GM12874 (cell line): ENCODE data around the gene ABHD18.

Experiments used
- CTCF ChIP-seq: IDR thresholded peaks from 2 replicates; pipeline ENCODE4 v1.5.1; 2011; ENCODE audit warnings: low read depth, mild to moderate bottlenecking, control low read depth, low read length, moderate library complexity; ENCODE audit not compliant: insufficient read depth

The ABHD18 gene

DNA sequence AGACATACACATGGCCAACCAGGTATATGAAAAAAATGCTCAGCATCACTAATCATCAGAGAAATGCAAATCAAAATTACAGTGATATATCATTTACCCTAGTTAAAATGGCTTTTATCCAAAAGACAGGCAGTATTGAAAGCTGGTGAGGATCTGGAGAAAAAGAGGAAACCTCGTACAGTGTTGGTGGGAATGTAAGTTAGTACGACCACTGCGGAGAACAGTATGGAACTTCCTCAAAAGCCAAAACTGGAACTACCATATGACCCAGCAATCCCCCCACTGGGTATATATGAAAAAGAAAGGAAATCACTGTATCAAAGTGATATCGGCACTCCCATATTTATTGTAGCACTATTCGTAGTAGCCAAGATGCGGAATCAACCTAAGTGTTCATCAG, 23.4 kb downstream of the ABHD18 start:
- TF ChIP-seq CTCF = no peak

- no peak for TF ChIP-seq CTCF
Observed at GRCh38 chr4:127993151-127993550, 27.9 kb downstream of the ABHD18 start.

- no peak for TF ChIP-seq CTCF
Observed at GRCh38 chr4:127995776-127996175, 30.6 kb downstream of the ABHD18 start.

DNA sequence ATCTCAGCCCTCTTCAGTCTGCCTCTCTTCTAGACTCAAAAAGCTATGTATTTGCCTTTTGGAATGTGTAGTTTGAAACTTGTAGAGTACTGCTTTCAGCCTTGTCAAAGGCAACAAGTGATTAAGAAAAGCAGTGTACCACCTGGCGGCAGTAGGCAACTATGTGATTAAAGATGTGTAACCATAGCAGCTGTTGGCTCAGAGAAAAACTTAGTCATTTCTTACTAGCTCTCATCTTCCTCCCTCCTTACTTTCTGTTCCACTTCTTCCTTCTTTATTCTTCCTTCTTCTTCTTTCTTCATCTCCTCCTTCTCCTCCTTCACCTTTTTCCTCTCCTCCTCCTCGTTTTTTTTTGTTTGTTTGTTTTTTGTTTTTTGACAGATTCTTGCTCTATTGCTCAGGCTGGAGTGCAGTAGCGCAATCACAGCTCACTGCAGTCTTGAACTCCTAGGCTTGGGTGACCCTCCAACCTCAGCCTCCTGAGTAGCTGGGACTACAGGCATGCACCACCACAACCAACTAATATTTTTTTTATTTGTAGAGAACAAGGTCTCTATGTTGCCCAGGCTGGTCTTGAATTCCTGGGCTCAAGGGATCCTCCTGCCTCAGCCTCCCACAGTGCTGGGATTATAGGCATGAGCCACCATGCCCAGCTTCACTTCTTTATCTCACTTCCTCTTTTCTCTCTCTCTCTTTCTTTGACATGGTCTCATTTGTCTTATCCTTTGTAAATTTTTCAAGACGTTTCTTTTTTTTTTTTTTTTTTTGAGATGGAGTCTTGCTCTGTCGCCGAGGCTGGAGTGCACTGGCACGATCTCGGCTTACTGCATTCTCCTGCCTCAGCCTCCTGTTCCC, 32.6 kb downstream of the ABHD18 start:
- peak; percentile 45 for TF ChIP-seq CTCF

GRCh38 chr4:128006592-128006991, 41.4 kb downstream of the ABHD18 start:
- no peak for TF ChIP-seq CTCF

- no peak for TF ChIP-seq CTCF
Observed at GRCh38 chr4:128009428-128009827, 44.2 kb downstream of the ABHD18 start.

- TF ChIP-seq CTCF = no peak
Observed at GRCh38 chr4:128025319-128025718, 60.1 kb downstream of the ABHD18 start.
